GM23338 (cell line): Measurements from ENCODE around the gene DYSF. TPM values are rescaled to one million over a fixed set of nuclear protein-coding genes. Genes with fewer than 3 reads are reported as not detected.

Experiments
- ATAC-seq: fragments of 200-7000 bp; cut with Tn5 transposase; 3 replicates; pipeline ENCODE4 v1.9.1; 2020
- DNase-seq: peaks from one replicate; pipeline ENCODE4 v3.0.0-alpha.2; 2015; ENCODE audit warnings: low spot score
- H2AFZ ChIP-seq: fragments of 200-600 bp; sonication (generic); 2 replicates; pipeline ENCODE4 v1.8.0; 2016; ENCODE audit warnings: antibody characterized with exemption, mild to moderate bottlenecking, moderate library complexity
- H3F3A ChIP-seq: fragments of 200-600 bp; sonication (generic); replicated peaks from 2 replicates; pipeline ENCODE4 v1.8.0; 2017; ENCODE audit warnings: antibody characterized with exemption, mixed run types, low read depth
- H3K27ac ChIP-seq: fragments of 200-600 bp; sonication (generic); 2 replicates; pipeline ENCODE4 v1.6.1; 2016; ENCODE audit warnings: low read depth
- H3K27me3 ChIP-seq: fragments of 200-600 bp; sonication (generic); 2 replicates; pipeline ENCODE4 v1.8.0; 2016; ENCODE audit warnings: mild to moderate bottlenecking, mixed run types, moderate library complexity; ENCODE audit not compliant: insufficient read depth
- H3K36me3 ChIP-seq: fragments of 200-600 bp; sonication (generic); 2 replicates; pipeline ENCODE4 v1.8.0; 2016; ENCODE audit warnings: mild to moderate bottlenecking; ENCODE audit not compliant: insufficient read depth
- H3K4me1 ChIP-seq: fragments of 200-600 bp; sonication (generic); 2 replicates; pipeline ENCODE4 v1.8.0; 2016; ENCODE audit warnings: mild to moderate bottlenecking, moderate library complexity; ENCODE audit not compliant: insufficient read depth
- H3K4me2 ChIP-seq: fragments of 200-600 bp; sonication (generic); 2 replicates; pipeline ENCODE4 v1.7.1; 2017; ENCODE audit warnings: mixed run types
- H3K4me3 ChIP-seq: fragments of 200-600 bp; sonication (generic); 2 replicates; pipeline ENCODE4 v1.6.1; 2016; ENCODE audit warnings: mixed run types
- H3K79me2 ChIP-seq: fragments of 200-600 bp; sonication (generic); replicated peaks from 2 replicates; pipeline ENCODE4 v1.8.0; 2017; ENCODE audit warnings: mild to moderate bottlenecking; ENCODE audit not compliant: insufficient read depth
- H3K9me2 ChIP-seq: fragments of 200-600 bp; sonication (generic); 2 replicates; pipeline ENCODE4 v1.8.0; 2017; ENCODE audit not compliant: insufficient read depth
- H4K20me1 ChIP-seq: fragments of 200-600 bp; sonication (generic); replicated peaks from 2 replicates; pipeline ENCODE4 v1.8.0; 2017; ENCODE audit warnings: mild to moderate bottlenecking; ENCODE audit not compliant: insufficient read depth
- H3K27ac Mint-ChIP-seq: 2 replicates; pipeline ENCODE4 v1.8.0; 2020; ENCODE audit warnings: inconsistent platforms, mild to moderate bottlenecking, moderate library complexity, mixed read lengths
- H3K27me3 Mint-ChIP-seq: 3 replicates; pipeline ENCODE4 v1.8.0; 2022; ENCODE audit warnings: low read depth, mild to moderate bottlenecking, moderate library complexity, mixed read lengths, inconsistent platforms; ENCODE audit not compliant: insufficient read depth, poor library complexity
- H3K36me3 Mint-ChIP-seq: 3 replicates; pipeline ENCODE4 v1.8.0; 2021; ENCODE audit warnings: low read depth, mild to moderate bottlenecking, inconsistent platforms, moderate library complexity, mixed read lengths
- H3K4me1 Mint-ChIP-seq: 3 replicates; pipeline ENCODE4 v1.8.0; 2020; ENCODE audit warnings: mild to moderate bottlenecking, inconsistent platforms, mixed read lengths
- H3K4me3 Mint-ChIP-seq: 3 replicates; pipeline ENCODE4 v1.8.0; 2021; ENCODE audit warnings: moderate library complexity, mild to moderate bottlenecking, inconsistent platforms, mixed read lengths
- H3K9me3 Mint-ChIP-seq: 3 replicates; pipeline ENCODE4 v1.8.0; 2020; ENCODE audit warnings: moderate library complexity, mild to moderate bottlenecking, inconsistent platforms, mixed read lengths
- CREB1 ChIP-seq: fragments of 250-450 bp; sonication (Bioruptor Pico); IDR thresholded peaks from 2 replicates; pipeline ENCODE4 v1.5.0; 2020; ENCODE audit warnings: low read depth, mild to moderate bottlenecking, moderate library complexity
- ETS1 ChIP-seq: IDR thresholded peaks from 2 replicates; pipeline ENCODE4 v1.6.1; 2016; ENCODE audit warnings: antibody characterized with exemption
- EZH2 ChIP-seq: fragments of 200-600 bp; sonication (generic); IDR thresholded peaks from one replicate; pipeline ENCODE4 v1.8.0; 2017; ENCODE audit warnings: antibody characterized with exemption, mild to moderate bottlenecking, low read depth; ENCODE audit not compliant: unreplicated experiment
- JUNB ChIP-seq: IDR thresholded peaks from one replicate; pipeline ENCODE4 v1.6.1; 2016; ENCODE audit warnings: antibody characterized with exemption; ENCODE audit not compliant: unreplicated experiment
- ZNF114 ChIP-seq: fragments of 250-450 bp; sonication (Bioruptor Pico); IDR thresholded peaks from 2 replicates; pipeline ENCODE4 v1.5.0; 2020; ENCODE audit warnings: mild to moderate bottlenecking, moderate library complexity
- polyA plus RNA-seq: library from polyadenylated mRNA; unstranded; fragments of >200 nt; fragmentation: Nextera tagmentation; extraction: Ambion mirVana; gene quantifications from 2 replicates; pipeline ENCODE4 v1.2.1, GENCODE V29; 2016
- total RNA-seq: library from RNA; depleted of rRNA; stranded (reverse); fragments of >200 nt; shearing (Covaris generic); gene quantifications from 2 replicates; pipeline ENCODE4 v1.2.3, GENCODE V29; 2014
- TF ChIP-seq, protein P1 (sequence below): IDR thresholded peaks from one replicate; pipeline ENCODE4 v1.6.1; 2018; ENCODE audit warnings: antibody characterized with exemption; ENCODE audit not compliant: unreplicated experiment
- TF ChIP-seq, protein P2 (sequence below), 2 experiments: fragments of 200-600 bp in 1 of 2; sonication (generic) in 1 of 2; conservative IDR thresholded peaks; 2 replicates each; pipeline versions ENCODE4 v1.5.1 to v1.6.1; 2016 to 2017; ENCODE audit warnings: antibody characterized with exemption in 2 of 2, low read depth in 2 of 2, mild to moderate bottlenecking in 2 of 2, moderate library complexity in 1 of 2

The DYSF gene
- total and polyA plus RNA-seq, 2 experiments from 2014 or later = 7.3 to 21.3 TPM

GRCh38 chr2:71613953-71614925 lies 160.9 kb downstream of the DYSF start:
- Mint-ChIP-seq H3K4me3 (no peak overlapping the region), H3K4me1 (no peaks in the 10 kb centered on the region; the same call in 2 of the 3 replicates), H3K27ac (no peak overlapping the region; the same call in 1 of the 2 replicates), H3K9me3 (no peaks in the 10 kb centered on the region), H3K27me3 (peaks cover 7% of the 10 kb centered on the region), H3K36me3 (peaks cover 2% of the 10 kb centered on the region; the same call in 1 of the 3 replicates)
- Histone ChIP-seq H3K79me2 (no peaks in the 10 kb centered on the region), H3K4me3 (no peak overlapping the region), H3K27ac (no peak overlapping the region), H3F3A (no peaks in the 10 kb centered on the region), H3K36me3 (no peaks in the 10 kb centered on the region), H3K4me2 (no peak overlapping the region), H4K20me1 (no peaks in the 10 kb centered on the region), H3K9me2 (no peaks in the 10 kb centered on the region), H3K4me1 (no peaks in the 10 kb centered on the region), H2AFZ (no peak overlapping the region), H3K27me3 (no peaks in the 10 kb centered on the region)
- DNase-seq = no peak
- no peak for ATAC-seq
- TF ChIP-seq JUNB = no peak
- TF ChIP-seq ETS1 = no peak
- TF ChIP-seq CREB1 (CRISPR knock-in tag) = no peak
- no peak for TF ChIP-seq ZNF114
- TF ChIP-seq, protein P1, sequence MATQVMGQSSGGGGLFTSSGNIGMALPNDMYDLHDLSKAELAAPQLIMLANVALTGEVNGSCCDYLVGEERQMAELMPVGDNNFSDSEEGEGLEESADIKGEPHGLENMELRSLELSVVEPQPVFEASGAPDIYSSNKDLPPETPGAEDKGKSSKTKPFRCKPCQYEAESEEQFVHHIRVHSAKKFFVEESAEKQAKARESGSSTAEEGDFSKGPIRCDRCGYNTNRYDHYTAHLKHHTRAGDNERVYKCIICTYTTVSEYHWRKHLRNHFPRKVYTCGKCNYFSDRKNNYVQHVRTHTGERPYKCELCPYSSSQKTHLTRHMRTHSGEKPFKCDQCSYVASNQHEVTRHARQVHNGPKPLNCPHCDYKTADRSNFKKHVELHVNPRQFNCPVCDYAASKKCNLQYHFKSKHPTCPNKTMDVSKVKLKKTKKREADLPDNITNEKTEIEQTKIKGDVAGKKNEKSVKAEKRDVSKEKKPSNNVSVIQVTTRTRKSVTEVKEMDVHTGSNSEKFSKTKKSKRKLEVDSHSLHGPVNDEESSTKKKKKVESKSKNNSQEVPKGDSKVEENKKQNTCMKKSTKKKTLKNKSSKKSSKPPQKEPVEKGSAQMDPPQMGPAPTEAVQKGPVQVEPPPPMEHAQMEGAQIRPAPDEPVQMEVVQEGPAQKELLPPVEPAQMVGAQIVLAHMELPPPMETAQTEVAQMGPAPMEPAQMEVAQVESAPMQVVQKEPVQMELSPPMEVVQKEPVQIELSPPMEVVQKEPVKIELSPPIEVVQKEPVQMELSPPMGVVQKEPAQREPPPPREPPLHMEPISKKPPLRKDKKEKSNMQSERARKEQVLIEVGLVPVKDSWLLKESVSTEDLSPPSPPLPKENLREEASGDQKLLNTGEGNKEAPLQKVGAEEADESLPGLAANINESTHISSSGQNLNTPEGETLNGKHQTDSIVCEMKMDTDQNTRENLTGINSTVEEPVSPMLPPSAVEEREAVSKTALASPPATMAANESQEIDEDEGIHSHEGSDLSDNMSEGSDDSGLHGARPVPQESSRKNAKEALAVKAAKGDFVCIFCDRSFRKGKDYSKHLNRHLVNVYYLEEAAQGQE = no peak
- no peak for TF ChIP-seq EZH2
- TF ChIP-seq, protein P2, sequence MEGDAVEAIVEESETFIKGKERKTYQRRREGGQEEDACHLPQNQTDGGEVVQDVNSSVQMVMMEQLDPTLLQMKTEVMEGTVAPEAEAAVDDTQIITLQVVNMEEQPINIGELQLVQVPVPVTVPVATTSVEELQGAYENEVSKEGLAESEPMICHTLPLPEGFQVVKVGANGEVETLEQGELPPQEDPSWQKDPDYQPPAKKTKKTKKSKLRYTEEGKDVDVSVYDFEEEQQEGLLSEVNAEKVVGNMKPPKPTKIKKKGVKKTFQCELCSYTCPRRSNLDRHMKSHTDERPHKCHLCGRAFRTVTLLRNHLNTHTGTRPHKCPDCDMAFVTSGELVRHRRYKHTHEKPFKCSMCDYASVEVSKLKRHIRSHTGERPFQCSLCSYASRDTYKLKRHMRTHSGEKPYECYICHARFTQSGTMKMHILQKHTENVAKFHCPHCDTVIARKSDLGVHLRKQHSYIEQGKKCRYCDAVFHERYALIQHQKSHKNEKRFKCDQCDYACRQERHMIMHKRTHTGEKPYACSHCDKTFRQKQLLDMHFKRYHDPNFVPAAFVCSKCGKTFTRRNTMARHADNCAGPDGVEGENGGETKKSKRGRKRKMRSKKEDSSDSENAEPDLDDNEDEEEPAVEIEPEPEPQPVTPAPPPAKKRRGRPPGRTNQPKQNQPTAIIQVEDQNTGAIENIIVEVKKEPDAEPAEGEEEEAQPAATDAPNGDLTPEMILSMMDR (conservative IDR thresholded peaks at IDR 0.05; ENCODE audit: low read depth in 2 of 2) = no peak
